ENCODE results near the gene S100PBP. TPM values are rescaled to one million over a fixed set of nuclear protein-coding genes. Genes with fewer than 3 reads are reported as not detected.

Gene S100PBP
- total and polyA plus RNA-seq, 3 donors from 2014 or later = 99.7 to 133 (median 120) TPM

DNA sequence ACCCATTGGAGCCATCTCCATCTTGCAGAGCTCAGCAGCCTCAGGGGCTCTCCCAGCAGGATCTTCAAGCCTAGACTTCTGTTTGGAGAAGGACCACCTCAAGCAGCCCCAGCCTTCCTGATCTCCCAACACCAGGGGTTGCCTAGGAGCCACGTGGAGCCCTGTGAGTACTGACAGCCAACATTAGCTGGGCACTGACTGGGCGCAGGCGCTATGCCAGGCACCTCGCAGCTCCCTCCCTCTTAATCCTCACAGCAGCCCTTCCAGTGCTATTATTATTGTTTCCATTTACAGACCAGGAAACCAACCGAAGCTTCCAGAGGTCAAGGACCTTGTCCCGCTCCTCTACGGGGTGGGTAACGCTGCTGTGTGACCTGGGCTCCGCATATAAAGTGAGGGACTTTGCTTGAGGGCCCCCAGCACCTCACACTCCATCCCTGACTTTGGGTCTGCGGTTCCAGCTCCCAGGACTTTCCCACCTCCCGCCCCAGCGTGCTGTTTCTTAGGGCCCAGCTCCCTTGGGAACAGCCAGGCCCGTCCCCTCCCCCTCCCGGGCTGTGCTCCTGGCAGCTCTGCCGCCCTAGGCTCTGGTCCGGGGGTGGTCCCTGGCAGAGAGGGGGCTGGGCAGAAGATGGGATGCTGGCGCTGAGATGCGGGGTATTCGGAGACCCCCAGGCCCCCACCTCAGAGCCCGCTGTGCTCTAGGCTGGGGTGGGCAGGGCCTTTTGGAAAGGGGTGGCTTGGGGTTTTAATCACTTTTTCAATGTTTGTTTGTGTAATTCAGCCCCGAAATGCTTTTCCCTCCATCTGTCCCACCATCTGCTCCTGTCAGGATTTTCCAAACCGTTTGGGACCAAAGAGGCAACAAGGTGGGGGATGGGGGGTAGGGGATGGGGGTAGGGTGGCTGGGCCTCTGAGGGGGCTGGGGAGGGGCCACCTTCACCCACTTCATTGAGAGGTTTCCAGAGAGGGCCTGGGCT, 64.7 kb downstream of the S100PBP start:
- Histone ChIP-seq H3K27ac (no peak overlapping the region), H3K27me3 (no peaks in the 10 kb centered on the region), H3K9me3 (no peaks in the 10 kb centered on the region), H3K4me1 (peaks cover 11% of the 10 kb centered on the region), H3K36me3 (ENCODE audit: low read depth, missing control alignments) (no peaks in the 10 kb centered on the region), H3K4me3 (no peak overlapping the region)
- no peak for DNase-seq
- 31 to 48% methylated on average over 10 to 22 of the region's 22 CpGs for WGBS, 2 donors
- intact Hi-C loops (cut with DNase I; ENCODE audit: low total_unique reads) = no loop called here
- no peak for TF ChIP-seq POLR2A (IDR thresholded peaks at IDR 0.05)
- TF ChIP-seq, protein P1, sequence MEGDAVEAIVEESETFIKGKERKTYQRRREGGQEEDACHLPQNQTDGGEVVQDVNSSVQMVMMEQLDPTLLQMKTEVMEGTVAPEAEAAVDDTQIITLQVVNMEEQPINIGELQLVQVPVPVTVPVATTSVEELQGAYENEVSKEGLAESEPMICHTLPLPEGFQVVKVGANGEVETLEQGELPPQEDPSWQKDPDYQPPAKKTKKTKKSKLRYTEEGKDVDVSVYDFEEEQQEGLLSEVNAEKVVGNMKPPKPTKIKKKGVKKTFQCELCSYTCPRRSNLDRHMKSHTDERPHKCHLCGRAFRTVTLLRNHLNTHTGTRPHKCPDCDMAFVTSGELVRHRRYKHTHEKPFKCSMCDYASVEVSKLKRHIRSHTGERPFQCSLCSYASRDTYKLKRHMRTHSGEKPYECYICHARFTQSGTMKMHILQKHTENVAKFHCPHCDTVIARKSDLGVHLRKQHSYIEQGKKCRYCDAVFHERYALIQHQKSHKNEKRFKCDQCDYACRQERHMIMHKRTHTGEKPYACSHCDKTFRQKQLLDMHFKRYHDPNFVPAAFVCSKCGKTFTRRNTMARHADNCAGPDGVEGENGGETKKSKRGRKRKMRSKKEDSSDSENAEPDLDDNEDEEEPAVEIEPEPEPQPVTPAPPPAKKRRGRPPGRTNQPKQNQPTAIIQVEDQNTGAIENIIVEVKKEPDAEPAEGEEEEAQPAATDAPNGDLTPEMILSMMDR (IDR thresholded peaks at IDR 0.05) = no peak

DNA sequence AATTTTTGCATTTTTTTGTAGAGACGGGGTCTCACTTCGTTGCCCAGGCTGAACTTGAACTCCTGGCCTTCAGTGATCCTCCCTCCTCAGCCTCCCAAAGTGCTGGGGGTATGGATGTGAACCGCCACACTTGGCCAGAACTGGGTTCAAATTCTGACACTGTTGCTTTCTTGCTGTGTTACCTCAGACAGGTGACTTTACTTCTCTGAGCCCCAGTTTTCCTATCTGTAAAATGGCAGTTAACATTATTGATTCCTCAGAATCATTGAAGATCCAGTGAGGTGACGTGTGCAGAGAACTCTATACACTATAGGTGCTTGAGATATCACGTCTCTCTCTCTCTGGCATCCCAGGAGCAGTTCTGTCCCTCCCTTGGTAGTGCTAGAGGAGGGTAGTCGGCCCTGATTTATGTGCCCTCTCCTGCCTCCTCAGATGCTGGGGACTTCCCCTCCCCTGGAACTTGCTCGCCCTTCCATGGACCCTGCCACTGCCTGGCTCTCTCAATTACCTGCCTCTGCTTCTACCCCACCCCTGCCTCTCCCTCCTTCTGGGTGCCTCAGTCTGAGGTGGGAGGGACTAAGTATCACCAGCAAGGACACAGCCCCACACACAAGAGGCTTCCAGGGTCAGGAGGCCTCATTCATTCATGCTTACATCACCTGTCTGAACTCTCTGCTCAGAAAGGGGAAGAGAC, 66.0 kb downstream of the S100PBP start:
- no peaks in the 10 kb centered on the region for H3K9me3 ChIP-seq
- no peak overlapping the region for H3K27ac ChIP-seq
- no peak overlapping the region for H3K4me3 ChIP-seq
- 76 to 82% methylated on average over 7 of the region's 7 CpGs for WGBS, 2 donors
- H3K36me3 ChIP-seq (ENCODE audit: low read depth, missing control alignments) = no peaks in the 10 kb centered on the region
- peaks cover 4% of the 10 kb centered on the region for H3K4me1 ChIP-seq
- intact Hi-C loops (cut with DNase I; ENCODE audit: low total_unique reads) = no loop called here
- no peak for DNase-seq
- no peaks in the 10 kb centered on the region for H3K27me3 ChIP-seq
- TF ChIP-seq, protein P1 (IDR thresholded peaks at IDR 0.05) = no peak
- TF ChIP-seq POLR2A (IDR thresholded peaks at IDR 0.05) = no peak

DNA sequence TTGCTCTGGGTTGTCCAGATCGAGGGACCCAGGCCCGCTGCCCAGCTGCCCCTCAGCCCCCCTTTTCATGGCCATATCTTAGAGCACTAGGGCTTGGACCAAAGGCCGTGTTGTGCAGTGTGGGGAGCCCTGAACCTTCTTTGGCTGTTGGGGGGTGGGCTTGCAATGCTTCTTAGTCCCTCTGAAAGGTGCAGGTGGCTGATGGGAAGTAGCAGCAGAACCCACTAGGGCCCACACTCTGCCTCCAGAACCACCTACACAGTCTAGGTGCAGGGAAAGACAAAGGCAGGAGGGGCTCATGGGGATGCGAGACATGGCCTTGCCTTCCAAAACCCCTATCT, 66.5 kb downstream of the S100PBP start:
- no peaks in the 10 kb centered on the region for H3K36me3 ChIP-seq (ENCODE audit: low read depth, missing control alignments)
- peaks cover 4% of the 10 kb centered on the region for H3K4me1 ChIP-seq
- no peak overlapping the region for H3K27ac ChIP-seq
- H3K4me3 ChIP-seq = no peak overlapping the region
- TF ChIP-seq, protein P1 (IDR thresholded peaks at IDR 0.05) = no peak
- TF ChIP-seq POLR2A (IDR thresholded peaks at IDR 0.05) = no peak
- no peak for DNase-seq
- H3K9me3 ChIP-seq = no peaks in the 10 kb centered on the region
- WGBS, 2 donors = 72 to 73% methylated on average over 2 to 4 of the region's 4 CpGs
- no peaks in the 10 kb centered on the region for H3K27me3 ChIP-seq
- intact Hi-C loops (cut with DNase I; ENCODE audit: low total_unique reads) = no loop called here

DNA sequence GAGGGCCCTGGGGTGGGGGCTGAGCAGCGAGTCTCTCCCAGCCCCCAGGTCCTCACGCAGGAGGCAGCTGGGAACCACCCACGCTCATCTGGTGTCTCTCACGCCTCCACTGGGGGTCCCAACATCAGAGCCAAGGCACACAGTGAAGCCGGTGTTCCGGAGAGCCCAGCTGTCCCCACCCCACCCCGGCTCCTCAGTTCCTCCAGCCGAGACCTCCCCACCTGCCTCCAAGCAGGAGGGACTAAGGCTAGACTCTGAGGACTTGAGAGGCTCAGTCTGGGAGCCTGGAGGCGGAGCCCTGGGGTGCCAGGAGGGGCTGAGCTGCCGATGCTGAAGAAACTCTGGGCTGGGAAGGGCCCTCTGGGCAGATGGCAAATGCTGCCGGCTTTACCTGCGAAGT, 67.3 kb downstream of the S100PBP start:
- no peaks in the 10 kb centered on the region for H3K9me3 ChIP-seq
- no peaks in the 10 kb centered on the region for H3K27me3 ChIP-seq
- peaks cover 4% of the 10 kb centered on the region for H3K4me1 ChIP-seq
- H3K27ac ChIP-seq = no peak overlapping the region
- no peak overlapping the region for H3K4me3 ChIP-seq
- intact Hi-C loops (cut with DNase I; ENCODE audit: low total_unique reads) = no loop called here
- WGBS, 2 donors = 42 to 48% methylated on average over 9 to 12 of the region's 12 CpGs
- no peak for TF ChIP-seq POLR2A (IDR thresholded peaks at IDR 0.05)
- TF ChIP-seq, protein P1 (IDR thresholded peaks at IDR 0.05) = no peak
- DNase-seq = no peak
- H3K36me3 ChIP-seq (ENCODE audit: low read depth, missing control alignments) = no peaks in the 10 kb centered on the region

Measured in testis (tissue), 3 donors.